ENCODE results near the gene PSMA3.
A peak's percentile ranks its signal among the peaks of the same experiment; 100 is the strongest.
"Not testable (repeated sequence)": the region's sequence is repeated elsewhere in the genome, so short reads cannot be mapped to it uniquely, and the experiment has no call there.

PSMA3 gene

GRCh38 chr14:58244556-58245387, at the start of gene PSMA3:
Gene PSMA3, plus strand, starts transcription at chr14:58244843. Its CDS starts 78 bp downstream, at chr14:58244921.
- DNase-seq (ENCODE audit: low spot score) = peak; percentile 97

GRCh38 chr14:58196198-58196597, 48.4 kb upstream of the PSMA3 start:
- no peak for DNase-seq (ENCODE audit: low spot score)

GRCh38 chr14:58198086-58198485, 46.6 kb upstream of the PSMA3 start:
- no peak for DNase-seq (ENCODE audit: low spot score)

GRCh38 chr14:58199726-58200479, 44.7 kb upstream of the PSMA3 start, which contains the start of gene ACTR10:
Gene ACTR10, plus strand, starts transcription at chr14:58200149. Its CDS starts 69 bp downstream, at chr14:58200218.
- peak; percentile 91 for DNase-seq (ENCODE audit: low spot score)

- DNase-seq (ENCODE audit: low spot score) = no peak
Observed at GRCh38 chr14:58200480-58200841, 44.2 kb upstream of the PSMA3 start.

GRCh38 chr14:58200846-58201245, 43.8 kb upstream of the PSMA3 start:
- DNase-seq (ENCODE audit: low spot score) = no peak

- no peak for DNase-seq (ENCODE audit: low spot score)
Observed at GRCh38 chr14:58213176-58213575, 31.5 kb upstream of the PSMA3 start.

- no peak for DNase-seq (ENCODE audit: low spot score)
Observed at GRCh38 chr14:58215191-58215914, 29.3 kb upstream of the PSMA3 start.

- no peak for DNase-seq (ENCODE audit: low spot score)
Observed at GRCh38 chr14:58216544-58216943, 28.1 kb upstream of the PSMA3 start.

GRCh38 chr14:58227096-58227819, 17.4 kb upstream of the PSMA3 start:
- DNase-seq (ENCODE audit: low spot score) = no peak

- DNase-seq (ENCODE audit: low spot score) = no peak
Observed at GRCh38 chr14:58238252-58239243, 6.1 kb upstream of the PSMA3 start.

- DNase-seq (ENCODE audit: low spot score) = peak; percentile 66
Observed at GRCh38 chr14:58239244-58240195, 5.1 kb upstream of the PSMA3 start.

- DNase-seq (ENCODE audit: low spot score) = peak; percentile 63
Observed at GRCh38 chr14:58243790-58244555, 670 bp upstream of the PSMA3 start.

GRCh38 chr14:58245562-58245961, 919 bp downstream of the PSMA3 start:
- no peak for DNase-seq (ENCODE audit: low spot score)

GRCh38 chr14:58249611-58250010, 5.0 kb downstream of the PSMA3 start:
- no peak for DNase-seq (ENCODE audit: low spot score)

GRCh38 chr14:58258156-58258555, 13.5 kb downstream of the PSMA3 start:
- no peak for DNase-seq (ENCODE audit: low spot score)

- not testable (repeated sequence) for DNase-seq (ENCODE audit: low spot score)
Observed at GRCh38 chr14:58262005-58262404, 17.4 kb downstream of the PSMA3 start.

- no peak for DNase-seq (ENCODE audit: low spot score)
Observed at GRCh38 chr14:58265401-58265800, 20.8 kb downstream of the PSMA3 start.

GRCh38 chr14:58270628-58271027, 26.0 kb downstream of the PSMA3 start:
- DNase-seq (ENCODE audit: low spot score) = no peak
